Stomach (tissue), 4 donors: ENCODE data around the gene AKR1C2.

Experiments
- EP300 ChIP-seq: sonication (generic); formaldehyde crosslinking; IDR thresholded peaks from one replicate; pipeline ENCODE4 v1.6.1; 2017; ENCODE audit warnings: antibody characterized with exemption
- POLR2A ChIP-seq, 4 donors: fragments of 450-650 bp; IDR thresholded peaks; one replicate each; pipeline ENCODE4 v1.6.1; 2016; ENCODE audit warnings: antibody characterized with exemption in 4 of 4, control low read depth in 2 of 4, mild to moderate bottlenecking in 1 of 4, moderate library complexity in 1 of 4
- POLR2AphosphoS5 ChIP-seq, 3 donors: sonication (generic); formaldehyde crosslinking; IDR thresholded peaks; one replicate each; pipeline ENCODE4 v1.6.1; 2016; ENCODE audit warnings: antibody characterized with exemption in 3 of 3
- TF ChIP-seq, protein P1 (sequence below), 7 experiments: fragments of 450-650 bp in 4 of 7; fragments of 200-600 bp in 3 of 7; sonication (generic) in 3 of 7; IDR thresholded peaks; one replicate each; pipeline ENCODE4 v1.5.1; 2016 to 2019; ENCODE audit warnings: antibody characterized with exemption in 7 of 7, control low read depth in 2 of 7, mild to moderate bottlenecking in 1 of 7

DNA sequence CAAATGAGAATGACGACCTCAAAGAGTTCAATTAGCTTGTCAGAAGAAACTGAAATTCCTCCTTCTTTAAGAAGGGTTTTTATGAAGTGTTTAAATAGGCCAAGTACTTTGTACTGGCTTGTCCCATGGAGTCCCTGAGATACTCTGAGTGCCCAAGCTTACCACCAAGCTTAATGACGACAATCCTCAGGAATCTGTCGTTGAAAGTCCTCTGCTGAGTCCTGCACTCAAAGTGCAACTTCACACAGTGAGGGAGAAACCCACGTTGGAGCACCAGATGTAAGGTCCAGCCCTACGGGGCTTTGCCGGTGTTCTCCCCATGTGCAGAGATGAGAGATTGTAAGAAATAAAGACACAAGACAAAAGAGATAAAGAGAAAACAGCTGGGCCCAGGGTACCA is 42.8 kb upstream of the AKR1C2 start:
- no peak for TF ChIP-seq POLR2AphosphoS5 (IDR thresholded peaks at IDR 0.05)
- TF ChIP-seq, protein P1, sequence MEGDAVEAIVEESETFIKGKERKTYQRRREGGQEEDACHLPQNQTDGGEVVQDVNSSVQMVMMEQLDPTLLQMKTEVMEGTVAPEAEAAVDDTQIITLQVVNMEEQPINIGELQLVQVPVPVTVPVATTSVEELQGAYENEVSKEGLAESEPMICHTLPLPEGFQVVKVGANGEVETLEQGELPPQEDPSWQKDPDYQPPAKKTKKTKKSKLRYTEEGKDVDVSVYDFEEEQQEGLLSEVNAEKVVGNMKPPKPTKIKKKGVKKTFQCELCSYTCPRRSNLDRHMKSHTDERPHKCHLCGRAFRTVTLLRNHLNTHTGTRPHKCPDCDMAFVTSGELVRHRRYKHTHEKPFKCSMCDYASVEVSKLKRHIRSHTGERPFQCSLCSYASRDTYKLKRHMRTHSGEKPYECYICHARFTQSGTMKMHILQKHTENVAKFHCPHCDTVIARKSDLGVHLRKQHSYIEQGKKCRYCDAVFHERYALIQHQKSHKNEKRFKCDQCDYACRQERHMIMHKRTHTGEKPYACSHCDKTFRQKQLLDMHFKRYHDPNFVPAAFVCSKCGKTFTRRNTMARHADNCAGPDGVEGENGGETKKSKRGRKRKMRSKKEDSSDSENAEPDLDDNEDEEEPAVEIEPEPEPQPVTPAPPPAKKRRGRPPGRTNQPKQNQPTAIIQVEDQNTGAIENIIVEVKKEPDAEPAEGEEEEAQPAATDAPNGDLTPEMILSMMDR (IDR thresholded peaks at IDR 0.05): no peak
- TF ChIP-seq POLR2A (IDR thresholded peaks at IDR 0.05): no peak
- TF ChIP-seq EP300: no peak
